Activated CD4-positive, alpha-beta T cell treated with anti-CD3 and anti-CD28 coated beads, Interleukin-10, Interleukin-2, amounts not matched to agents 100 ng/mL and 50 ng/mL, durations not matched to agents 16 hours and 8 hours (primary cell): Measurements from ENCODE around the gene CDC26.
"Not testable (repeated sequence)": the region's sequence is repeated elsewhere in the genome, so short reads cannot be mapped to it uniquely, and the experiment has no call there.

Experiments
- DNase-seq: peaks from one replicate; pipeline ENCODE4 v3.0.0-alpha.2; 2020

The CDC26 gene

DNA sequence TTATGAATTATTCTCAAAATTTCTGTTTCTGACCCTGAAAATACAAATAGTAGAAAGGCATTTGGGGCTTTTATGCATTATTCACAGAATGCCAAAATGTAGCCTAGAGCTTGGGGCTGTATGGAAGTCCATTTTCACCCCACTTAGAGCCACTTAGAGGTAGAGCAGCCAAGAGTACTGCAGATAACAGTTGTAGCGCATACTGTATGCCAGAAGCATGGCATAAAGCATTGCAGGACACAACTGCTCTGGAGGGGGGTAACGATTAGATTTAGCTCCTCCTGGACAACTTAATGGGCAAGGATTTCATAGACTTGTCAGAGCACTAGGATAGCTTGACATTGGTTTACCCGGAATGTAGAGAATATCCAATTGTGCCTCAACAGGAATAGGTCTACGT, 38.3 kb downstream of the CDC26 start:
- no peak for DNase-seq

DNA sequence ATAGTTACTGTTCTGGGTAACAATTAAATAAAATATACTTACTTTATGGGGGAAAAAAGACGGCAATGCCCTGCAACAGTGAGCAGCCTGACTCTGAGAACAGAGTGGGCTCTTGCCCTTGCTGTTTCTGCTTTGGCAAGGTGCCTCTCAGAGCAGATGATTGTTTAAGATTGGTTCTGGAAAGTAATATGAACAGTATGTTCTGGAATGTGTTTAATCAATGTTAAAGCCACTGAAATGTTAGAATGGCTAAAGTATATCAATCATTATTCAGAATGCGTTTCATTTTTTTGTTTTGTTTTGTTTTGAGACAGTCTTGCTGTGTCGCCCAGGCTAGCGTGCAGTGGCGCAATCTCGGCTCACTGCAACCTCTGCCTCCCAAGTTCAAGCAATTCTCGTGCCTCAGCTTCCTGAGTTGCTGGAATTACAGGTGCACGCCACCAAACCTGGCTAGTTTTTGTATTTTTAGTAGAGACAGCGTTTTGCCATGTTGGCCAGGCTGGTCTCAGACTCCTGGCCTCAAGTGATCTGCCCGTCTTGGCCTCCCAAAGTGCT, 39.6 kb downstream of the CDC26 start:
- not testable (repeated sequence) for DNase-seq

DNA sequence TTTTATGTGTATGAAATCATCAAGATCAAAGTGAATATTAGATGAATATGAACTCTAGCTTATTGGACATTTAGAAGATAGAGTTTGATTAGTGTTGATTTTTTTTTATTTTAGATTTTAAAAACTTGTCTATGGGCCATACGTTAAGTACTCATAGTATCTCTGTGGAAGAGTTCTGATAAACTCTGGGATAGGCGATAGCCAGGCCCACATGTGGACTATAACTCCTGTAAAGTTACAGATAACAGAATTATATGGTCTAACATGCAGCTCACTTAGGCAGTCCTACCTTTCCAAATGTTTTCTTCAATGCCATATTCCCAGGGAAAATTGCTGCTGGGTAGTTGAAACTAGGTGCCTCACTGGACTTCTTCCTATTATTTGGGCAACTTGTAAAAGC, 43.7 kb downstream of the CDC26 start:
- no peak for DNase-seq

DNA sequence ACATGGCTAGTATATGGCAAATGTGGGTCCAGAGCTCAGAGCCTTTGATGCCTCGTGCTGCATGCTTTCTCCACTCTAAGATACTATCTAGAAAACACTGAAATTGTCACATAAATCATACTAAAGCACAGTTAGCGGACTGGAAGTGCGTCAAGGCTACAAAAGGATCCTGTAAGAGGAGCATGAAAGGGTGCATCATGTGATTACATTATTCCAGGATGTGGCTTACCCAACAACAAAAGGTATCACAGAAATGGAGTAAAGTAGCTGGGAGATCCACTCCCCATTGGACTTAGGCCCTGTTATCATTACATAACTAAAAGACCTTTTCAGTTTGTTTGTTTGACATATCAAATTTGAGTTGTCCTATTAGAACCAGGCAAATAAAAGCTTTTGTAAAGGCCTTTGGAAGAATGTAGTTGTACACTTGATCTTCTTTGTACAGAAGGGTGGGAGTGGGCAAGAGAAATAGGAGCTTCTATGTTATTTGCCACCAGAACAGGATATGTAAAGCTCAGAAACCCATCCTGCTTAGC, 47.2 kb downstream of the CDC26 start:
- no peak for DNase-seq

DNA sequence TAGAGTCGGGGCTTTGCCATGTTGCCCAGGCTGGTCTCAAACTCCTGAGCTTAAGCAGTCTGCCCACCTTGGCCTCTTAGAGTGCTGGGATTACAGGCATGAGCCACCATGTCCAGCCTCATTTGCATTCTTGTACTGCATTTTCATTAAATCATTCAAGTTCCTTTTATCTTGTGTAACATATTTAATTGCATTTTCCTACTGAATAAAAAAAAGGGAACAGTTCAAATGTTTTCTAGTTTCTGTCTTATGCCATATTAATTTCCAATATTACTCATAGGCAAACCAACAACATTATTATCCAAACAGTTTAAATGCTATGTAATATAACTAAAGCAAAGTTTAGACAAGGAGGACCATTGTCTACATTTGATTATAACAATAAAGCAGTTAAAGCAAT, 47.9 kb downstream of the CDC26 start:
- no peak for DNase-seq

DNA sequence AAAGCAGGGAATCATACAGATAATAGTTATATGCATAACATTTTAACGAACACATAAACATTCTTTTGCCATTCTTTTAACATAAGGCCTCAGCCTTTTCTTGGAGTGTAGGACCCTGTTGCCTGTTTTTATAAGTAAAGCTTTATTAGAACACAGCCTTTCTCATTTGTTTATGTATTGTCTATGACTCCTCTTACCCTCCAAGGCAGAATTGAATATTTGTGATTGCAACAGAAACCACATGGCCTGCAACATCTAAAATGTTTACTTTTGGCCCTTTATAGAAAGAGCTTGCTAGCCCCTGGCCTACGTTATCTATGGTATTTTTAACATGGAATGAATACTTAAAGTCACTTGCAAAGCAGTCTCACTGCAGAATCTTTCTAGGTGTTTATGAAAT, 51.4 kb downstream of the CDC26 start:
- no peak for DNase-seq

DNA sequence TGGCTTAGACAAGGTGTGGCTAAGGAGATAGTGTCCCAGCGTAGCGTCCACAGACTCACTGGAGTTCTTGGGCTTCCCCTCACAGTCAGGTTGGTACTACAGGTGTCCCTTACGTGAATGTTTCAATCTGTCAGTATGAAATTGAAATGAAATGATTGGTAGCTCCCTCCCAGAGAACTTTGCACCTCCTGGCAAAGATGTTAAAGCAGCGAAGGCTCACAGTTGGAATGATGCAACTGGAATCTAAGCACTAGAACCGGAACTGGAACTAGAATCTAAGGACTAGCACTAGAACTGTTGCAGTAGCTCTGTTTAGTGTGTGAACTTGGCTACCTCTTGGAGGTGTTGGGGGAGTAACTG, 52.9 kb downstream of the CDC26 start:
- DNase-seq: no peak

DNA sequence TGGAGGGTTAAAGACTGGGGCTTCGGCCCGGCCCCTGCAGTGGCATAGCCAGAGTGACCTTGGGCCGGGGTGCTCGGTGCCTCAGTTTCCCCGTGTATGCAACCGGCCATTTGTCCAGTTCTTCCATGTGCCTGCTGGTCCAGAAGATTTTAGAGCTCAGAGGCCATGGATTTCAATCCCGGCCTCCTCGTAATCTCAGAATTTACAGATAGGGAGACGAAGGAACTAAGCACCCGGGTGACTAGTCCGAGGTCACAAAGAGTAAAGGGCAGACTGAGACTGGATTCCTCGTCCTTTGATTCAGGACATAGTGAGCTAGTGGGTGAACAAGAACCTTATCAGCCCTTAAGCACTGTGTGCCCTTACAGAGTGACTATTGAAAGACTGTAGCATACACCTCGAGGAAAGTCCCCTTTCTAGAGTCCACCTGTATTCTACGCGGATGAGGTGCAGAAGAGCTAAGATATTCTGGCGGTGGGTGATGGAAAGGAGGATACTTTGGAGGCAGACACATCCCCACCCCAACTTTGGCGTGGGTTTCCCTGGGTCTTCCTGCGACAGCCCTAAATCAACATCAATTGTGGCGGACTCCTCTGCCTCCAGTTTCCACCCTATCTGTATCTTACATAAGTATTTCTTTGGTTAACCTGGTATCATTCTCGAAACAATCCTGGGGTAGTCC, 53.4 kb downstream of the CDC26 start:
- DNase-seq: no peak

DNA sequence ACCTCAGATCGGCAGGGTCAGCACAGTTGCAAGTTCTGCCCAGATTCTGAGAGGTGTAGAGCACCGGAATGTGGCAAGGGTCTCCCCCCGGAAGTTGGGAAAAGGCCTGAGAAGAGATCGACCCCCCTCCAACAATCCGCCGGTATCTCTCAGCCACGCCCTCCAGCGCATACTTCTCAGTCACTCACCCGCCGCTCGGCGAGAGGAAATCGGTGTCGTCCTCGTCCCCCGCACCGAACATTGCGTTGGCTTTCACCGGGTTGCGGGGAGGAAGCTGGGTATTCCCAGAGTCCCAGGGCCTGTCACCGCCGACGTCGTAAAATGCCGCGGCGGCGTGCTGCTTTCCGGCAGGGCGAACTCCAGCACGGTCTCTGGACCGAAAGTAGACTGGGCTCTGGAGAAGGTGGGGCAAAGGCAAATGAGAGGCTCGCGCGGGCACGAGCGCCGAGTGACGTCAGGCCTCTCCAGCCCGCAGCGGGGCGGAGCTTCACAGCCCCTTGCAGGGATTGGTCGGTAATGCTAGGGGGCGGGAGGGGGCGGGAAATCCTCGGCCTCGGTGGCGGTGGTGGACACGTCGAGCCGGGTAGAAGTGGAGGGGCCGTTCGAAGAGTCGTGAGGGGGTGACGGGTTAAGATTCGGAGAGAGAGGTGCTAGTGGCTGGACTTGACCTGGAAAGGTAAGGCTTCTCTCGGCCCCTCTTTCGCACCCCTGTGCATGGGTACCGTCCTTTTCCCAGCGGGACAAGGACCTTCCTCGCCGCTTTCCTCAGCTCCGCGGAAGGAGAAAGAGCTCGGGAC, 54.2 kb downstream of the CDC26 start, which contains the start of the genes FKBP15 and SLC31A1:
Gene FKBP15, minus strand, starts transcription at position 275 of the 797 bp plus-strand sequence. Its CDS starts 34 bp downstream, at position 241.
Gene SLC31A1, plus strand, starts transcription at position 542 of the 797 bp plus-strand sequence. CDS start 34,605 bp downstream, outside the sequence.
- DNase-seq: peak; percentile 99

DNA sequence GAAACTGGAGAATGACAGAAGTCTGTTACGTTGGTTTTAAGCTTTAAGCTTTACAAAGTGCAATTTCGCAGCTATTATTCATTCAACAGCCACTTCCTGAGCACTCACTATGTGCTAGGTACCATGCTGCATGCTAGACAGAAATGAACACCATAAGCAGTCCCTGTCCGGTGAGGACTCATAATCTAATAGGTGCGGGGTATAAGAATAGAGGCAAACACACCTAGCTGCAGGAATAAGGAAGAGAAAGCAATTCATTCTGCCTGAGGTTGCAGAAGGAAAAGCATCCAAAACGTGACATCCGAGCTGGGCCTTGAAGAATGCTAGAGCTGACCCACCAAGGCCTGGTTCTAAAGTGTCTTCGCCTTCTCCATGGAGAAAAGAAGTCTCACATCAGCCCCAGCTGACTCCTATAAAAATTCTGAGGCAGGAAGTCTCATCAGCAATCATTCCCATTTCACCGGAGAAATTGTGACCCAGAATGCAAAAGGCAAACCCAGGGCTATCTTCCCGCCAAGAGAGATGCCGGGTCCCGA, 54.8 kb downstream of the CDC26 start:
- DNase-seq: peak; percentile 42

DNA sequence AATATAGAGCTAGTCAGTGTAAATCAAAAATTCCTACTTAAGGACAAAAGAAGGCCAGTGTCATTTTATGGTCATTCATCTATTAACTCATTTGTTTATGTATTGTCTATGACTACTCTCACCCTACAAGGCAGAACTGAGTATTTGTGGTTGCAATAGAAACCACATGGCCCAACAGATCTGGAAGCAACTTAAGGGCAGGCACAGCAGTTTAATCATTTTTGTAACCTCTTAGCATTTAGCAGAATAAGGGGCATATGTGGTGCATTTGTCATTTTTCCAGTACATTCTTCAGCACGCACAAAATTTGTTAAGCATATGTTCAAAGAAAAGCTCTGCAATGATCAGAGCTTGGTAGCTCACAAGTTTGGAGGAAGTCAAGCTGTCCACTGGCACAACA, 55.4 kb downstream of the CDC26 start:
- peak; percentile 83 for DNase-seq

DNA sequence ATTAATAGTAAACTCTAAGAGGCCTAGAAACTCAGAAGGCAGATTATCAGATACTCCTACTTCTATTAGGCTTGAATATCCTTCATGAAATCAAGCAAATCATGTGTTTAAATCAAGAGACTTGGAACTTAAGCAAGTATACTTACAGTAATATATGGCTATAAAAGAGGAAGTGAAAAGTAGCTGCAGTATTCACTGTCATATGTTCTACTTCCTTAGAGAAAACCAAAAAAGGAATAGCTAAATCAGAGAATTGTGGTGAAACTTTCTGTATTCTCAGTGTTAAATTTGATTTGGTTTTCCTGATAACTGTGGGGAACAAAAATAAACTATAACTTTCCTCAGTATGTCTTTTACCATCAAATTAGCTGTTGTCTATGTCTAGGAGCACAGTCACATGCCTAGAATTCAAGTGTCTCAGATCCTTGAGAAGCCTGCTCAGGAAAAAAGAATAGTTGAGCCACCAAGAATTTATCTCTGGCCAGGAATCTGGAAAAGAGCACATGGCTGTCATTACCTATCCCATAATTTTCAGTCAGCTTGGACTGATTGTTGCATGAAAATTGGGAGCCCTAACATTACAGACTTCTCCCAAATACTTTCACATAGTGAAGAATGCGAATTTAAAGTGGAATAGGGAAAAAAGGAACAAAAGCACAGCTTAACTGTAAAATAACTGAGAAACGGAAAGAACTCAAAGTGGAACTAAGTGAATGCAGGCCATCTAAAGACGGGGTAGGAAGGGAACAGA, 56.0 kb downstream of the CDC26 start:
- DNase-seq: no peak
